GM18499 (cell line): ENCODE results near the gene BCL7C.
"Not testable (repeated sequence)": the region's sequence is repeated elsewhere in the genome, so short reads cannot be mapped to it uniquely, and the experiment has no call there.

ENCODE experiments used
- ATAC-seq: cut with Tn5 transposase; IDR thresholded peaks from one replicate; pipeline ENCODE4 v1.9.1; 2021; ENCODE audit warnings: moderate number of reproducible peaks; ENCODE audit not compliant: insufficient read depth, unreplicated experiment

BCL7C gene

GRCh38 chr16:30893744-30894539 lies at the start of gene BCL7C:
BCL7C (minus strand) TSS chr16:30894077; CDS start chr16:30893944, 133 bp downstream.
- ATAC-seq: no peak

GRCh38 chr16:30942426-30942806 lies 48.5 kb upstream of the BCL7C start:
- ATAC-seq: no peak

DNA sequence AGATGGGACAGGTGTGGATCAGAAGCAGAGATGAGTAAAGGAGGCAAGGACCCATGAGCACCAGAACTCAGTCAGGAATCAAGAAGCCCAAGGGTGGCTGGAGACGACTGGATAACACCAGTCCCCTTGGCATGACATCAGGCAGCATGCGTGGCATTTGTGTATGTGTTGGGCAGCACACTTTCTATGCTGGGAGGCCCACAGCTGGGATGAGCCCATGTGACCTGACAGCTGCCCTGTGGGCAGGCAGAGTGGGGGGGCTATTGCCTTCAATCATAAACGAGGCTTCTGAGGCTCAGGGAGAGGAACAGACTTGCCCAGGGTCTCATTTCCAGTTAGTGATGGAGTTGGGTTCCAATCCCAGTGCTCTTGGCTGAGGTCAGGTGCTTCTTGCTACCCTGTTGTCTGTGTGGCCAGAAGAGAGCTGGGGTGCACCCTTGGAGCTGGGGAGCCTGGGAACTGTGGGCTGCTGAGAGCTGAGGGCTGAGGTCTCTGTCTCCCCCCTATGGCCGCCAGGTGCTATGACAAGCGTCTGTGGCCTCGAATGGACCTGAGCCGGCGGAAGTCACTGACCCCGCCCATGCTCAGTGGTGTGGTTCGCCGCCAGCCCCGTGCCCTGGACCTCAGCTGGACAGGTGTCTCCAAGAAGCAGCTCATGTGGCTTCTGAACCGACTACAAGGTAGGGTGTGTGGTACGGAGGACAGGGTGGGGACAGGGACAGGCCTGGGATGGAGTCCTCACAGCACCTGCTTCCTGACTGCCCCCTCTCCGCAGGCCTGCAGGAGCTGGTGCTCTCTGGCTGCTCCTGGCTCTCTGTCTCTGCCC lies 47.9 kb upstream of the BCL7C start:
- no peak for ATAC-seq

GRCh38 chr16:30939571-30939970 lies 45.7 kb upstream of the BCL7C start:
- ATAC-seq: not testable (repeated sequence)

GRCh38 chr16:30937692-30938091 lies 43.8 kb upstream of the BCL7C start:
- no peak for ATAC-seq

DNA sequence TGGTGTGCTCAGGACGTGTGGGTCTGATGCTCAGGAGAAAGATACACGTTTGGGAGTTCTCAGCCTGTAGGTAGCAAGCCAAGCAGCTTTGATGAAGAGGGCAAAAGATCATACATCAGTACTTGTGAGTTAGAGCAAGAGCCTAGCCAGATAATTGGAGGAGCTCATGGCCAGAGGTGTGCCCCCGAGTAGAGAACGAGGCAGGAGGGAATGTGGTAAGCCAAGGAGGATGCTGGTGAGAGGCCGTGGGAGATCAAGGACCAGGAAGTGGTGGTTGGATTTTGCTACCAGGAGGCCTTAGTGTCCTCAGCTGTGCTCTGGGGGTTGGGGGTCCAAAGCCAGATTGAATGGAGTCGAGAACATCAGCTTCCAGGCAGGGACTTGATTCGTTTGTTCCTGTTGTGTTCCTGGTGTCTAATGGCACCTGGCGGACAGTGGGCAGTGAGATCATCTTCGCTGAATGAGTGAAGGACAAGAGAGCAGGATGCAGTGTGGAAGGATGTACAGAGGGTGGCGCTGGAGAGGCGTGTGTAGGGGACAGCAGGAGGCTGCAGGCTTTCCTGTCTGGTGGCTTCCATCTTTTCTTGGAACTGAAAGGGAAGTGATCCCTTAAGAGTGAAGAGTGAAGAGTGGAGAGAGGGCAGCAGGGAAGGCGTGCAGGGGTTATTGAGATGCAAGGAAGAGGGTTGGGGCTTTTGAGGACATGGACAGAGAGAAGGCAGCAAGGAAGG lies 41.1 kb upstream of the BCL7C start:
- no peak for ATAC-seq

DNA sequence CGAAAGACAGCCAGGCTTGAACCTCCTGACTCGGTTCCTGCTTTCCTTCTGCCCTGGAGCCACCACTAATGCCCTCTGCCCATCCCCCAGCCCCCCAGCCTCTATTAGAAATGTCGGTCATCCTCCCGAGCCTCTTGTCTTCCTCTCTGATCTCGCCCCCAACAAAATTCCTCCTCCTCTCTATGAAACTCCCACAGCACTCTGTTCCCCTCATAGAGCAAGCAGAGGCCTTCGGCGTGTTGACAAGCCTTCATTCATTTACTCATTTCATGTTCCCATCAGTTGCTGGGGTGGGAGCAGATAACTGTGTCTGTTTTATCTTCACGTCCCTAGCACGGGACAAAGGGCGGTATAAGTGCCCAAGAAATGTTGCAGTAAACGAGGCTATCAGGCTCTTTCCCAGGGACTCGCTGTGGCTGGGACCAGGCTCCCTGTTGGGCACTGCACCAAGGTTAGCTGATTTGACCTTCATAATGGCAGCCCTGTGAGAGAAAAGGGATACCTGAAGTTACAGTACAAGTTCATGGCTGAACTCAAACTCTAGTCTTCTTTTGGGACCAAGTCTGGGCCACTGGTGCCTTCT lies 37.3 kb upstream of the BCL7C start:
- no peak for ATAC-seq

- no peak for ATAC-seq
Observed at GRCh38 chr16:30930160-30930571, 36.3 kb upstream of the BCL7C start.

DNA sequence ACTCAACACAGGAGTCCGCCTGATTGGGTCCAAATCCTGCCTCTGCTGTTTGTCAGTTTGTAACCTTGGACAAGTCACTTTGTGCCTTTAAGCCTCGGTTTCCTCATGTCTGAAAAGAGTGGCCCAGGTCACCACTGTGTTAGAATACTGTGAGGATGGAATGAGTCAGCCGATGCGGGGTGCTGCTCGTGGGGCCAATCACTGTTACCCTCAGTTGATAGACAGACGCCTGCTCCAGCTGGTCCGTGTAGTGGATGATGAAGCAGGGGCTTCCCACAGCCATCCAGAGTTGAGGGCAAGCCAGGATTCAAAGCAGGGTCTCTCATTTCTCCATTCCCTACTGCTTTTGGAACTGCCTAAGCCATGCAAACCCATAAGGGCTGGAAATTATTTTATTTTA lies 35.3 kb upstream of the BCL7C start:
- no peak for ATAC-seq

DNA sequence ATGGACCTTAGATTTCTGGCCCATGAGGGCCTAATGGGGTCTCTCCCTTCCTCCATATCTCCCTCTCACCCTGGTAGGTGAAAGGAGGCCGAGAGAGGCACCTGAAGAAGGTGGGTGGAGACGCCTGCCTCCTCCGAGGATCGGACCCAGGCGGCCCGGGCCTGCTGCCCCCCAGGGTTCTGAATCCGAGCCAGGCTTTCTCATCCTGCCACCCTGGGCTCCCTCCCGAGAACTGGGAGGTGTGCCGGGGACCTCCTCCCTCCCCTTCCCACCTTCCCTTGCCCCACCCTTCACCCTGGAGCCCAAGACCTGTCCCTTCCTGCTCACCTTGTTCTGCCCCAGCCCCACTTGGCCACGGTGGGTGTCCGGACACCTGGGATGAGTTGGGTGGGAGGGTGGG lies 34.5 kb upstream of the BCL7C start:
- ATAC-seq: no peak

DNA sequence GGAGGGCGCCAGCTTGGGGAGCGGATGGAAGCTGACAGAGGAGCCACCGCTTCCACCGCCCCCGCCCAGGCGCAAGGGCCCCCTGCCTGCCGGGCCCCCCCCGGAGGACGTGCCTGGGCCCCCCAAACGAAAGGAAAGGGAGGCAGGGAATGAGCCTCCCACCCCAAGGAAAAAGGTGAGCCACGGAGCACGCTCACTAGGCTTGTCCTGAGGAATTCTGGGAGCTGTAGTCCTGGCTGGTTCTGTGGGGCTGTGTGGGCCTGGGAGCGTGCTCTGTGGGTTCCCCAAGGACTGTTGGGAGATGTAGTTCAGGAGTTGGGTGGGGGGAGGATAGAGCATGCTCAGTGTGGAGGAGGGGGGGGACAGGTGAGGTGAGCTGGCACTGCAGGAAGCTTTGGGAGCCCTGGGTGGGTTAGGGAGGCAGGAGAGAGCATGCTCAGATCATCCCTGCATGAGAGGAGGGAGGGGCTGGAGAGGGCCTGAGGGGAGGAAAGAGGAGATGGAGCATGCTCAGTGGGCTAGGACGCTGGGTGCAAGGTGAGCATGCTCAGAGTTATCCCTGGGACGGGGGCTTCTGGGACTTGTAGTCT lies 34.0 kb upstream of the BCL7C start:
- ATAC-seq: no peak

GRCh38 chr16:30926937-30927788 lies 33.3 kb upstream of the BCL7C start:
- ATAC-seq: no peak

- no peak for ATAC-seq
Observed at GRCh38 chr16:30925995-30926811, 32.3 kb upstream of the BCL7C start.

DNA sequence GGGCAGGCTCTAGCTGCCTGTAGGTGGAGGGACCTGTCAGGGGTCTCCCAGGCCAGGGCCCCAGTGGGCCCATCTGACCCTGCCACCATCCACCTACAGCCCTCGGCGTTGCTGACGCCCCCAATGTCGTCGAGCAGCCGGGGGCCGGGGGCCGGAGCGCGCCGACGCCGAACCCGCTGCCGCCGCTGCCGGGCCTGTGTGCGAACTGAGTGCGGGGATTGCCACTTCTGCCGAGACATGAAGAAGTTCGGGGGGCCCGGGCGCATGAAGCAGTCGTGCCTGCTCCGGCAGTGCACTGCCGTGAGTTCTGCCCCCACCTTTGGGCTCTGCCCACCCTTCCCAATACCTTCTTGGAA lies 31.7 kb upstream of the BCL7C start:
- ATAC-seq: no peak

GRCh38 chr16:30924913-30925631 lies 31.2 kb upstream of the BCL7C start:
- ATAC-seq: no peak

DNA sequence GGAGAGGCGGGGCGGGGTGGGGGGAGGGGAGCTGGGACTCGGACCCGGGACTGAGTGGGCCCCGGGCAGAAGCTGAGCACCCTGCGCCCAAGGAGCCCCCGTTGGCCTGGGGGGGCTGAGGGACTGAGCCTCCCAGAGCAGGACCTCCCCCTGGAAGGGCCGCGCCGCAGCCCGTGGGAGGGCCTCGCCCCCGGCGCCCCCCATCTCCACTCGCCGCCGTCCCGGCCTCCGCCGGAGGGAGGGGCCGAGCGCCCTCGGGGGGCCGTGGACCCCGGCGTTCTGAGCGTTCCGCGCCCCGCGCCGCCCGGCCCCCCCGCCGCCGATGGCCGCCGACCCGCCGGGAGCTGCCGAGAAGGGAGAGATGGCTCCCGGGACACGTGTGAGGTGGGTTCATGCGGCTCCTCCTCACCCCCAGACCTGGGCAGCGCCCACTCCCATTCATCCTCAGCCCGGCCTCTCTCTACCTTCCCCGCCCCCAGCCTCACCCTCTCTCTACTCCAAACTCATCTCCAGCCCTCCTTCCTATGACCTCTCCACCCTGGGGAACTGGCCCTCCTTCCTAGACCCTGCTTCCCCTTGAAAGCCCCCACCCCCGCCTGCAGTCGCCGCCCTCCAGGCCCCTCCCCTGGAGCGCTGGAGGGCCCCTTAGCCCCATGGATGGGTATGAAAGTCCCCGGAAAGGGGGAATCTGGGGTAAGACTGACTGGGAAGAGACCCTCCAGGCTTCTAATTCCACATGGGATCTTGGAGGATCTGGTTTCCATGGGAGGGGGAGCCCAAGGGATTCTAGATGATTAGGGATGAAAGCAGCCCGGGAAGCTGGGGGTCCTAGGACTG lies 30.4 kb upstream of the BCL7C start:
- ATAC-seq: no peak

DNA sequence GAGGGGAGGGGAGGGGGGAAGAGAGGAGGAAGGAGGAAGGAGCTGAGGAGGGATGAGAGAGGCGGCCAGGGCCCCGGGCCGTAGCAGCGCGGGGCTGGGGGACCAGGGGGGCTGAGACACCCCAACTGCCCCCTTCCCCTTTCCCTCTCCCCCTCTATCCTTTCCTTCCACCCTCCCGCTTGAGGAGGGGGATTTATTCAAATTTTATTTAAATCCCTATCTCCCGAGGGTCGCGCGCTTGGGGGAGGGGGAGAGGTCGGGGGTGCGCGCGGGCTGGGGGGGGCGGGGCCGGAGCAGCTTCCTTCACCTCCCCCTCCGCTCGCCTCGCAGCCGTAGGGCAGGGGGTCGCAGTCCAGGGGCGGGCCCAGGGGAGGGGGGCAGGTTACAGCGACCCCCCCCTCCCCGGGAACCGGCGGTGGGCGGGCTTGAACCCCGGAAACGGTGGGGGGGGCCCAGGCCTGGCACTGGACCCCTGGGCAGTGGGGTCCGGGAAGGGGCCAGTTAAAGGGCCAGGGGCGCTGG lies 29.7 kb upstream of the BCL7C start, which contains the start of gene FBXL19:
Gene FBXL19 (plus strand): TSS at position 19 of the 522 bp plus-strand sequence. CDS start 2,183 bp downstream, outside the sequence.
- ATAC-seq: no peak
